ENCODE measurements around the gene MARK3.

The MARK3 gene

GRCh38 chr14:103540821-103541708 lies 155.8 kb downstream of the MARK3 start:
- DNase-seq: no peak

- peak; percentile 53 for DNase-seq
These were observed 156.7 kb downstream of the MARK3 start for GRCh38 chr14:103541709-103542604.

GRCh38 chr14:103542605-103543088 lies 157.4 kb downstream of the MARK3 start:
- DNase-seq: peak; percentile 75

- peak; percentile 34 for DNase-seq
These were observed 157.9 kb downstream of the MARK3 start for GRCh38 chr14:103543140-103543539.

GRCh38 chr14:103543721-103544387 lies 158.6 kb downstream of the MARK3 start:
- no peak for DNase-seq

- no peak for DNase-seq
These were observed 159.4 kb downstream of the MARK3 start for GRCh38 chr14:103544388-103545218.

- no peak for DNase-seq
These were observed 160.2 kb downstream of the MARK3 start for GRCh38 chr14:103545219-103545914.

GRCh38 chr14:103545915-103546651 lies 160.9 kb downstream of the MARK3 start:
- no peak for DNase-seq

- peak; percentile 51 for DNase-seq
These were observed 161.6 kb downstream of the MARK3 start for GRCh38 chr14:103546652-103547454.

- DNase-seq: no peak
These were observed 162.3 kb downstream of the MARK3 start for GRCh38 chr14:103547455-103547940.

- no peak for DNase-seq
These were observed 162.8 kb downstream of the MARK3 start for GRCh38 chr14:103547941-103548462.

- no peak for DNase-seq
These were observed 163.5 kb downstream of the MARK3 start for GRCh38 chr14:103548463-103549351.

GRCh38 chr14:103549361-103550311 lies 164.4 kb downstream of the MARK3 start:
- no peak for DNase-seq

- no peak for DNase-seq
These were observed 165.5 kb downstream of the MARK3 start for GRCh38 chr14:103550451-103551337.

- no peak for DNase-seq
These were observed 166.1 kb downstream of the MARK3 start for GRCh38 chr14:103551338-103551762.

All from NCI-H2171 treated with DMSO at 0.1 percent for 48 hours (cell line).